Measurements from ENCODE around the gene ADGRF5.

ADGRF5 gene

DNA sequence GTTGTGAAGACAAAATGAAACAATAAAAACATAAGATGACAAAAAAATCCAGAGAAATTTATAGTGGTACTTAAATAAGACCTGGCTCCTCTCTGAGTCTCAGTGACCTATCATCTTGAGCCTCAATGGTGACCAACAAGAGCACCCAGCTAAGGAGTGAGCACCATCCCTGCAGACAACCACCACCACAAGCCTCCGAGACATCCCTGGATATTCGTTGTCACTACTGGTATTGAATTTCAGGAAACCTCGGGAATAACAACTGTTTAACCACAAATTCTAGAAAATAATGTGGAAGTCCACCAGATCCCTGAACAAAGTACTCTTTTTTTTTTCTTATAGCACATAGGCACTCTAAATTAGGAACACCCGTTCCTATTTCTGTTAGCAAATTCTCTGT lies 32.2 kb upstream of the ADGRF5 start:
- no peaks in the 10 kb centered on the region for H3K36me3 ChIP-seq (replicated peaks)
- no peak for DNase-seq
- no peak overlapping the region for H3K4me3 ChIP-seq (ENCODE audit: low read depth, low read length)
- TF ChIP-seq, protein P1, sequence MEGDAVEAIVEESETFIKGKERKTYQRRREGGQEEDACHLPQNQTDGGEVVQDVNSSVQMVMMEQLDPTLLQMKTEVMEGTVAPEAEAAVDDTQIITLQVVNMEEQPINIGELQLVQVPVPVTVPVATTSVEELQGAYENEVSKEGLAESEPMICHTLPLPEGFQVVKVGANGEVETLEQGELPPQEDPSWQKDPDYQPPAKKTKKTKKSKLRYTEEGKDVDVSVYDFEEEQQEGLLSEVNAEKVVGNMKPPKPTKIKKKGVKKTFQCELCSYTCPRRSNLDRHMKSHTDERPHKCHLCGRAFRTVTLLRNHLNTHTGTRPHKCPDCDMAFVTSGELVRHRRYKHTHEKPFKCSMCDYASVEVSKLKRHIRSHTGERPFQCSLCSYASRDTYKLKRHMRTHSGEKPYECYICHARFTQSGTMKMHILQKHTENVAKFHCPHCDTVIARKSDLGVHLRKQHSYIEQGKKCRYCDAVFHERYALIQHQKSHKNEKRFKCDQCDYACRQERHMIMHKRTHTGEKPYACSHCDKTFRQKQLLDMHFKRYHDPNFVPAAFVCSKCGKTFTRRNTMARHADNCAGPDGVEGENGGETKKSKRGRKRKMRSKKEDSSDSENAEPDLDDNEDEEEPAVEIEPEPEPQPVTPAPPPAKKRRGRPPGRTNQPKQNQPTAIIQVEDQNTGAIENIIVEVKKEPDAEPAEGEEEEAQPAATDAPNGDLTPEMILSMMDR (IDR thresholded peaks at IDR 0.05; ENCODE audit: low read depth, low read length, missing control alignments): no peak
- H3K27me3 ChIP-seq (replicated peaks): no peaks in the 10 kb centered on the region
- H3K27ac ChIP-seq: no peak overlapping the region
- in situ Hi-C loops (cut with HindIII; ENCODE audit: low pct_ligation_motif_present, low sequenced_read_pairs): no loop called here

DNA sequence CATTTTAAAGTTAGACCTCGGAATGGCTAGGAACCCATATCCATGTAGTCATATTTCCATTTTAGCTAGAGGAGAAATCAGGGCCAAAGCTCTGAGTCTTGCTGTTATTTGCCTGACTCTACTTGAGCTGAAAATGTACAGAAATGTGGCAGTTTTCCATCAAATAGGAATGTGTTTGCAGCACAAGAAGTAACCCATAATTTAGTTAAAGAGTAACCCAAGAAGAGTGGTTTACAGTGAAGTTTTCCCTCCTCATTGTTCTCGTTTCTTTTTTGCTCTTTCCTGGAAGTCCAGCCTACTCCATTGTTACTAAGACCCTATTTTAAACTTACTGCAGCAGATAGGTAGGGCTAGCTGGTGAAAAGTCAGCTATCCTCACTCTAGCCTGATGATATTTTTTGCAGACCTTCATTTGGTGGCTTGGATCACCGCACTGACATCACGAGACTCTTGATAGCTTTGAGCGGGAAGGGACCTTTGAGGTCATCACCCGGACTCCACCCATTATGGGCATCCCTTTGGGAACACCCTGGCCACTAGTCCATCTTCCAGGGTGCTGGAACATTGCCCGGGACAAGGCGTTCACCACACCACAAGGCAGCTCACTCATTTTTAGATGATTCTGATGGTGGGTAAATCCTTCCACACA lies 28.0 kb upstream of the ADGRF5 start:
- in situ Hi-C loops (cut with HindIII; ENCODE audit: low pct_ligation_motif_present, low sequenced_read_pairs): no loop called here
- TF ChIP-seq, protein P1 (IDR thresholded peaks at IDR 0.05; ENCODE audit: low read depth, low read length, missing control alignments): no peak
- no peaks in the 10 kb centered on the region for H3K27me3 ChIP-seq (replicated peaks)
- no peak for DNase-seq
- H3K36me3 ChIP-seq (replicated peaks): no peaks in the 10 kb centered on the region
- H3K27ac ChIP-seq: no peak overlapping the region
- no peak overlapping the region for H3K4me3 ChIP-seq (ENCODE audit: low read depth, low read length)

DNA sequence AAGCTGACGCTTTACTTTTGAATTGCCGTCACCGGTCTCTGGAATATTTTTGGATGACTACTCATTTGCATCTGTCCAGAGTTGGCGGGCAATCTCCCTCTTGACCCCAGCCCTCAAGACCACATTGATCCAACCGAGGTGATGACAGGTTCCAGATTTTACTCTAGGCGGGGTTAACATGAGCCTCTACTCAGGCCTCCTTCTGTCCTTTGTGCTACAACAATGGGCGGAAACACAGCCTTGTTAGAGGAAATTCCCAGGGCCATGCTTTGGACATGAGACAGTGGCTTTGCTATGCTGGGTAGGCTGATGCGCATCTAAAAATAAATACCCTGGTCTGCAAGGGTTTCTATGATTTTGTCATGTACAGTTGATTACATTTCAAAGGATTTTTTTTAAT lies 27.0 kb upstream of the ADGRF5 start:
- in situ Hi-C loops (cut with HindIII; ENCODE audit: low pct_ligation_motif_present, low sequenced_read_pairs): no loop called here
- TF ChIP-seq, protein P1 (IDR thresholded peaks at IDR 0.05; ENCODE audit: low read depth, low read length, missing control alignments): no peak
- peak; percentile 55 for DNase-seq
- Histone ChIP-seq H3K27me3 (replicated peaks) (no peaks in the 10 kb centered on the region), H3K4me3 (ENCODE audit: low read depth, low read length) (no peak overlapping the region), H3K36me3 (replicated peaks) (no peaks in the 10 kb centered on the region), H3K27ac (no peak overlapping the region)

- no peak overlapping the region for H3K27ac ChIP-seq
- no peaks in the 10 kb centered on the region for H3K27me3 ChIP-seq (replicated peaks)
- no peaks in the 10 kb centered on the region for H3K36me3 ChIP-seq (replicated peaks)
- in situ Hi-C loops (cut with HindIII; ENCODE audit: low pct_ligation_motif_present, low sequenced_read_pairs): no loop called here
- TF ChIP-seq, protein P1 (IDR thresholded peaks at IDR 0.05; ENCODE audit: low read depth, low read length, missing control alignments): no peak
- no peak overlapping the region for H3K4me3 ChIP-seq (ENCODE audit: low read depth, low read length)
- DNase-seq: no peak
These were observed 25.8 kb upstream of the ADGRF5 start for GRCh38 chr6:46947497-46947896.

GRCh38 chr6:46940433-46941226 lies 18.9 kb upstream of the ADGRF5 start:
- no peak overlapping the region for H3K4me3 ChIP-seq (ENCODE audit: low read depth, low read length)
- TF ChIP-seq, protein P1 (IDR thresholded peaks at IDR 0.05; ENCODE audit: low read depth, low read length, missing control alignments): no peak
- in situ Hi-C loops (cut with HindIII; ENCODE audit: low pct_ligation_motif_present, low sequenced_read_pairs): no loop called here
- no peaks in the 10 kb centered on the region for H3K36me3 ChIP-seq (replicated peaks)
- H3K27ac ChIP-seq: no peak overlapping the region
- H3K27me3 ChIP-seq (replicated peaks): no peaks in the 10 kb centered on the region
- no peak for DNase-seq

Data from brain microvascular endothelial cell (primary cell).